A549 (cell line): ENCODE results near the gene SYNJ1. TPM values are rescaled to one million over a fixed set of nuclear protein-coding genes. Genes with fewer than 3 reads are reported as not detected.

Experiments used
- ATAC-seq, 2 experiments: fragments of 200-7000 bp in 1 of 2; fragments of >200 bp in 1 of 2; cut with Nextera tagmentation in 1 of 2; cut with Tn5 transposase in 1 of 2; 3 replicates each; pipeline versions ENCODE4 v1.8.0 to v1.9.1; 2018 to 2020; ENCODE audit warnings: mild to moderate bottlenecking in 1 of 2, moderate library complexity in 1 of 2
- CTCF ChIA-PET: fragments of 300-600 bp; sonication (Branson Sonifier 250); formaldehyde crosslinking; extraction: SDS; loops from one replicate; lab custom pipeline; 2021; ENCODE audit warnings: antibody characterized with exemption, inconsistent platforms; lab: Yijun Ruan, JAX
- POLR2A ChIA-PET: fragments of 350-600 bp; formaldehyde crosslinking; extraction: SDS; loops from one replicate; lab custom pipeline; 2021; ENCODE audit warnings: antibody characterized with exemption, inconsistent platforms; lab: Yijun Ruan, JAX
- DNase-seq, 2 experiments: peaks; one replicate each; pipeline versions ENCODE4 v3.0.0 to v3.0.0-alpha.2; 2011 to 2016; ENCODE audit warnings: low read depth in 1 of 2, low spot score in 1 of 2
- FAIRE-seq: peaks from 2 replicates; lab custom pipeline; 2011; peaks lifted over from hg19 to GRCh38; lab: Jason Lieb, UNC
- H3K27ac ChIP-seq, 2 experiments: fragments of >200 bp; sonication (Bioruptor Twin); formaldehyde crosslinking; 3 replicates each; pipeline ENCODE4 v1.5.1; 2016 to 2017
- H3K4me1 ChIP-seq: fragments of >200 bp; sonication (Bioruptor Twin); formaldehyde crosslinking; 3 replicates; pipeline ENCODE4 v1.6.1; 2016
- H3K4me2 ChIP-seq: fragments of >200 bp; sonication (Bioruptor Twin); formaldehyde crosslinking; 3 replicates; pipeline ENCODE4 v1.6.1; 2016
- H3K4me3 ChIP-seq: fragments of >200 bp; sonication (Bioruptor Twin); formaldehyde crosslinking; 3 replicates; pipeline ENCODE4 v1.5.1; 2016
- H3K9me3 ChIP-seq: fragments of >200 bp; sonication (Bioruptor Twin); formaldehyde crosslinking; 3 replicates; pipeline ENCODE4 v1.6.1; 2016
- CBX2 ChIP-seq: fragments of 200-600 bp; sonication (generic); IDR thresholded peaks from 2 replicates; pipeline ENCODE4 v1.6.1; 2016; ENCODE audit warnings: low read depth, mild to moderate bottlenecking, borderline replicate concordance
- CEBPB ChIP-seq, 2 experiments: fragments of >200 bp in 1 of 2; sonication (Bioruptor Twin) in 1 of 2; formaldehyde crosslinking in 1 of 2; IDR thresholded peaks; 2 replicates each; pipeline ENCODE4 v1.6.1; 2012 to 2016
- CHD4 ChIP-seq: fragments of 200-600 bp; sonication (generic); IDR thresholded peaks from 2 replicates; pipeline ENCODE4 v1.6.1; 2016; ENCODE audit warnings: antibody characterized with exemption, mild to moderate bottlenecking, borderline replicate concordance
- EP300 ChIP-seq, 2 experiments: fragments of >200 bp; sonication (Bioruptor Twin); formaldehyde crosslinking; IDR thresholded peaks; 2 replicates in 1 of 2; 3 replicates in 1 of 2; pipeline ENCODE4 v1.6.1; 2016 to 2017
- ESRRA ChIP-seq: fragments of 150-350 bp; IDR thresholded peaks from 2 replicates; pipeline ENCODE4 v1.6.1; 2014; ENCODE audit warnings: mild to moderate bottlenecking, low read length, borderline replicate concordance
- FOSB ChIP-seq: fragments of 250-450 bp; sonication (Bioruptor Pico); IDR thresholded peaks from 2 replicates; pipeline ENCODE4 v1.5.0; 2020; ENCODE audit warnings: mild to moderate bottlenecking, moderate library complexity
- FOSL2 ChIP-seq, 2 experiments: fragments of 450-650 bp in 1 of 2; fragments of >200 bp in 1 of 2; sonication (Bioruptor Twin) in 1 of 2; formaldehyde crosslinking; IDR thresholded peaks; 2 replicates each; pipeline versions ENCODE4 v1.5.0 to v1.6.1; 2016 to 2020; ENCODE audit warnings: mild to moderate bottlenecking in 1 of 2, moderate library complexity in 1 of 2
- GATA3 ChIP-seq: IDR thresholded peaks from 2 replicates; pipeline ENCODE4 v1.6.1; 2012; ENCODE audit warnings: borderline replicate concordance
- HEYL ChIP-seq: fragments of 250-450 bp; sonication (Bioruptor Pico); IDR thresholded peaks from 2 replicates; pipeline ENCODE4 v1.8.0; 2021; ENCODE audit warnings: mild to moderate bottlenecking, moderate library complexity
- HOXA7 ChIP-seq: fragments of 250-450 bp; sonication (Bioruptor Pico); IDR thresholded peaks from 2 replicates; pipeline ENCODE4 v1.5.0; 2020; ENCODE audit warnings: mild to moderate bottlenecking, moderate library complexity
- HOXB5 ChIP-seq: fragments of 250-450 bp; sonication (Bioruptor Pico); IDR thresholded peaks from 2 replicates; pipeline ENCODE4 v1.5.0; 2020; ENCODE audit warnings: mild to moderate bottlenecking, moderate library complexity
- KDM5A ChIP-seq: fragments of 200-600 bp; sonication (generic); IDR thresholded peaks from 2 replicates; pipeline ENCODE4 v1.6.1; 2016; ENCODE audit warnings: antibody characterized with exemption, mild to moderate bottlenecking
- NPAS2 ChIP-seq: fragments of 250-450 bp; sonication (Bioruptor Pico); IDR thresholded peaks from 2 replicates; pipeline ENCODE4 v1.8.0; 2022; ENCODE audit warnings: mild to moderate bottlenecking, moderate library complexity, borderline replicate concordance
- POLR2A ChIP-seq: IDR thresholded peaks from 2 replicates; pipeline ENCODE4 v1.6.1; 2012; ENCODE audit warnings: mild to moderate bottlenecking, low read length
- RARB ChIP-seq: fragments of 250-450 bp; sonication (Bioruptor Pico); IDR thresholded peaks from 2 replicates; pipeline ENCODE4 v1.8.0; 2021; ENCODE audit warnings: mild to moderate bottlenecking, moderate library complexity
- RCOR1 ChIP-seq: fragments of 150-350 bp; IDR thresholded peaks from 2 replicates; pipeline ENCODE4 v1.6.1; 2014; ENCODE audit warnings: antibody characterized with exemption, low read length, low read depth
- RNF2 ChIP-seq: fragments of 200-600 bp; sonication (generic); IDR thresholded peaks from 2 replicates; pipeline ENCODE4 v1.6.1; 2016; ENCODE audit warnings: low read depth, mild to moderate bottlenecking, antibody characterized with exemption, moderate library complexity, borderline replicate concordance
- SREBF2 ChIP-seq: fragments of 450-650 bp; IDR thresholded peaks from 2 replicates; pipeline ENCODE4 v1.6.1; 2014; ENCODE audit warnings: mild to moderate bottlenecking, moderate library complexity
- TP53 ChIP-seq: fragments of 250-450 bp; sonication (Bioruptor Pico); IDR thresholded peaks from 2 replicates; pipeline ENCODE4 v1.5.0; 2021; ENCODE audit warnings: mild to moderate bottlenecking, moderate library complexity
- ZNF302 ChIP-seq: fragments of 250-450 bp; sonication (Bioruptor Pico); IDR thresholded peaks from 2 replicates; pipeline ENCODE4 v1.9.0; 2021; ENCODE audit warnings: inconsistent platforms, mild to moderate bottlenecking, moderate library complexity
- WGBS: methylation state at CpG from one replicate; pipeline ENCODE4 v1.1.6; 2017; ENCODE audit errors: missing lambda C conversion rate; 5-methylcytosine and 5-hydroxymethylcytosine counted together
- polyA plus RNA-seq, 4 experiments: library from polyadenylated mRNA; depleted of rRNA in 3 of 4; stranded (reverse); fragments of >200 nt; fragmentation: RNase III in 1 of 4; extraction: RNeasy Plus Mini Kit Qiagen cat#74134 plus additional on column Dnase treatment in 1 of 4; gene quantifications; 2 replicates in 3 of 4; 3 replicates in 1 of 4; pipeline ENCODE4 v1.2.3, GENCODE V29; 2011 to 2017
- TF ChIP-seq, protein P1 (sequence below): IDR thresholded peaks from 2 replicates; pipeline ENCODE4 v1.6.1; 2012
- TF ChIP-seq, protein P2 (sequence below): fragments of 450-650 bp; IDR thresholded peaks from 2 replicates; pipeline ENCODE4 v1.6.1; 2014; ENCODE audit warnings: antibody characterized with exemption
- TF ChIP-seq, protein P3 (sequence below): fragments of 200-600 bp; sonication (generic); IDR thresholded peaks from 2 replicates; pipeline ENCODE4 v1.6.1; 2016; ENCODE audit warnings: antibody characterized with exemption, mild to moderate bottlenecking, moderate library complexity

SYNJ1 gene
- polyA plus RNA-seq, 2 of the 4 experiments (the other 2 are of a cell fraction): 2.3 to 3.8 TPM

DNA sequence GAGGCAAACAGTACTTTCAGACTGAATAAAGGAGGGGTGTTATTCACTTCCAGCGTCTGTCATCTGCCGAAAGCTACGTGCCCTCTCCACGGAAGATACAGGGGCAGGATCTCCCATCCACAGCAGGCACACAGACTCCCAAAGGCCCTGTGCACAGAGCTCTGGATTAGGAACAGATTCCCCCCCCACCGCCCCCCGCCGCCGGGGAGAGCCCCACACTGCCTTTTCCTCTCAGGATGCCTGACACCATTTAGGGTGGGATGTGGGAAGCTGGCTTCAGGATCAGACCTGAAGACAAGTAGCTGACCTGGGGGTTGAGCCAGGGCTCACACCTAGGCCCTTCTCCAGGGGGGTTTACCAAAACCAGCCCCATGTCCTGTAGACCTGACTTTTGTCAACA is 134.1 kb downstream of the SYNJ1 start:
- H3K4me1 ChIP-seq: peaks cover 14% of the 10 kb centered on the region; the same call in 2 of the 3 replicates
- no peak overlapping the region for H3K4me3 ChIP-seq
- 78% methylated on average over 4 of the region's 8 CpGs for WGBS
- no peak overlapping the region for H3K27ac ChIP-seq
- ATAC-seq (no peak), DNase-seq (no peak), FAIRE-seq (no peak)
- TF ChIP-seq FOSB (CRISPR knock-in tag) (no peak), GATA3 (no peak), CEBPB (IDR thresholded peaks at IDR 0.05) (no peak), RNF2 (no peak), EP300 (IDR thresholded peaks at IDR 0.05) (no peak), HOXA7 (CRISPR knock-in tag) (no peak), CHD4 (no peak), FOSL2 (IDR thresholded peaks at IDR 0.05) (no peak), FOSL2 (CRISPR knock-in tag; IDR thresholded peaks at IDR 0.05) (no peak), ESRRA (no peak), POLR2A (no peak), HOXB5 (CRISPR knock-in tag) (no peak), RCOR1 (no peak), CBX2 (no peak), ZNF302 (CRISPR knock-in tag) (no peak), RARB (CRISPR knock-in tag) (no peak)
- TF ChIP-seq, protein P1, sequence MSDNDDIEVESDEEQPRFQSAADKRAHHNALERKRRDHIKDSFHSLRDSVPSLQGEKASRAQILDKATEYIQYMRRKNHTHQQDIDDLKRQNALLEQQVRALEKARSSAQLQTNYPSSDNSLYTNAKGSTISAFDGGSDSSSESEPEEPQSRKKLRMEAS: no peak
- TF ChIP-seq, protein P2, sequence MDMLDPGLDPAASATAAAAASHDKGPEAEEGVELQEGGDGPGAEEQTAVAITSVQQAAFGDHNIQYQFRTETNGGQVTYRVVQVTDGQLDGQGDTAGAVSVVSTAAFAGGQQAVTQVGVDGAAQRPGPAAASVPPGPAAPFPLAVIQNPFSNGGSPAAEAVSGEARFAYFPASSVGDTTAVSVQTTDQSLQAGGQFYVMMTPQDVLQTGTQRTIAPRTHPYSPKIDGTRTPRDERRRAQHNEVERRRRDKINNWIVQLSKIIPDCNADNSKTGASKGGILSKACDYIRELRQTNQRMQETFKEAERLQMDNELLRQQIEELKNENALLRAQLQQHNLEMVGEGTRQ: no peak
- TF ChIP-seq, protein P3, sequence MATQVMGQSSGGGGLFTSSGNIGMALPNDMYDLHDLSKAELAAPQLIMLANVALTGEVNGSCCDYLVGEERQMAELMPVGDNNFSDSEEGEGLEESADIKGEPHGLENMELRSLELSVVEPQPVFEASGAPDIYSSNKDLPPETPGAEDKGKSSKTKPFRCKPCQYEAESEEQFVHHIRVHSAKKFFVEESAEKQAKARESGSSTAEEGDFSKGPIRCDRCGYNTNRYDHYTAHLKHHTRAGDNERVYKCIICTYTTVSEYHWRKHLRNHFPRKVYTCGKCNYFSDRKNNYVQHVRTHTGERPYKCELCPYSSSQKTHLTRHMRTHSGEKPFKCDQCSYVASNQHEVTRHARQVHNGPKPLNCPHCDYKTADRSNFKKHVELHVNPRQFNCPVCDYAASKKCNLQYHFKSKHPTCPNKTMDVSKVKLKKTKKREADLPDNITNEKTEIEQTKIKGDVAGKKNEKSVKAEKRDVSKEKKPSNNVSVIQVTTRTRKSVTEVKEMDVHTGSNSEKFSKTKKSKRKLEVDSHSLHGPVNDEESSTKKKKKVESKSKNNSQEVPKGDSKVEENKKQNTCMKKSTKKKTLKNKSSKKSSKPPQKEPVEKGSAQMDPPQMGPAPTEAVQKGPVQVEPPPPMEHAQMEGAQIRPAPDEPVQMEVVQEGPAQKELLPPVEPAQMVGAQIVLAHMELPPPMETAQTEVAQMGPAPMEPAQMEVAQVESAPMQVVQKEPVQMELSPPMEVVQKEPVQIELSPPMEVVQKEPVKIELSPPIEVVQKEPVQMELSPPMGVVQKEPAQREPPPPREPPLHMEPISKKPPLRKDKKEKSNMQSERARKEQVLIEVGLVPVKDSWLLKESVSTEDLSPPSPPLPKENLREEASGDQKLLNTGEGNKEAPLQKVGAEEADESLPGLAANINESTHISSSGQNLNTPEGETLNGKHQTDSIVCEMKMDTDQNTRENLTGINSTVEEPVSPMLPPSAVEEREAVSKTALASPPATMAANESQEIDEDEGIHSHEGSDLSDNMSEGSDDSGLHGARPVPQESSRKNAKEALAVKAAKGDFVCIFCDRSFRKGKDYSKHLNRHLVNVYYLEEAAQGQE: no peak
- H3K4me2 ChIP-seq: no peak overlapping the region
- ChIA-PET CTCF (interaction anchor here (1.2 to 1.5 kb wide), 2 partner anchors 190 to 192 kb away, joined by 3 to 5 read pairs; no protein-coding TSS in a partner anchor), POLR2A (no interaction called here)
- H3K9me3 ChIP-seq: no peaks in the 10 kb centered on the region

DNA sequence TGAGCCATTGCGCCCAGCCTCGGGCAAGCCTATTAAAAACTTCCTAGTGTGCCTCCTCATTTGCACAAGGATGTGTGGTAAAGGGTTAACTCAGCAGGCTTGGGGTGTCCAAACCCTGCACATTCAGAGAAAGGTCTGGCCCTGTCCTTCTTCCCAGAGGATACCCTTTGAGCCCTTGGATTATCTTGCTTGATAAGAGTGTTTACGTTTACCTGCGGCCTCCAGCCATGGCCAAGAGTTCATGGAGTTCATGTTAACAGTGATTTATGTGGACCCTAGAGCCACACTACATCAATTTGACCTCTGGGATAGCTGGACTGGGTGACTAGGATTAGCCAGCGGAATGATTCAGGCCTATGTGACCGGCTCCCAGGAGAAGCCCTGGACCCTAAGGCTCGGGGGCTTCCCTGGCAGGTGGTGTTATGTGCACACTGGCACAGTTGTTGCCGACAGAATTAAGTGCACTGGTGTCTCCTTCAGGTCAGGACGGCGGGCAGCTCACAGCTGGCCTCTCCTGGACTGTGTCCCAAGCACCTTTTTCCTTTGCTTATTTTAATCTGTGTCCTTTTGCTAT is 134.8 kb downstream of the SYNJ1 start:
- no peak for ATAC-seq
- Histone ChIP-seq H3K9me3 (no peaks in the 10 kb centered on the region), H3K4me1 (peaks cover 14% of the 10 kb centered on the region; the same call in 2 of the 3 replicates), H3K4me2 (no peak overlapping the region), H3K27ac (no peak overlapping the region), H3K4me3 (no peak overlapping the region)
- ChIA-PET CTCF (interaction anchor here (1.2 kb wide), 1 partner anchor 190 kb away, joined by 3 read pairs; no protein-coding TSS in a partner anchor), POLR2A (no interaction called here)
- no peak for FAIRE-seq
- WGBS: 72% methylated on average over 5 of the region's 10 CpGs
- DNase-seq: no peak
- no peak for TF ChIP-seq FOSL2 (IDR thresholded peaks at IDR 0.05)
- TF ChIP-seq FOSL2 (CRISPR knock-in tag; IDR thresholded peaks at IDR 0.05): no peak

DNA sequence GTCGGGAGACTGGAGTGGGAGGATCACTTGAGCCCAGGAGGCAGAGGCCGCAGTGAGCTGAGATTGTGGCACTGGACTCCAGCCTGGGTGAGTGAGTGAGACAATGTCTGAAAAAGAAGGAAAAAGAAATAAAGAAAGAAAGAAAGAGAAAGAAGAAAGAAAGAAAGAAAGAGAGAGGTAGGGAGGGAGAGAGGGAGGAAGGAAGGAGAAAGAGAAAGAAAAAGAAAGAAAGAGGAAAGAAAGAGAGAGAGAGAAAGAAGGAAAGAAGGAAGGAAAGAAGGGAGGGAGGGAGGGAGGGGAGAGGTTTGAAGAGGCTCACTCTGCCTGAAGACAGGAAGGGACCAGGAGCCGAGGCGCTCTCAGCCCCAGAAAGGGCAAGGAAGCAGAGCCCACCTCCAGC is 137.7 kb downstream of the SYNJ1 start:
- CTCF ChIA-PET: interaction anchor here (1.2 kb wide), 1 partner anchor 11 kb away, joined by 4 read pairs; no protein-coding TSS in a partner anchor
- FAIRE-seq (no peak), ATAC-seq (no peak), DNase-seq (no peak)
- Histone ChIP-seq H3K4me3 (no peak overlapping the region), H3K27ac (no peak overlapping the region), H3K4me1 (no peaks in the 10 kb centered on the region), H3K4me2 (no peak overlapping the region), H3K9me3 (no peaks in the 10 kb centered on the region)
- POLR2A ChIA-PET: no interaction called here
- 69% methylated on average over 4 of the region's 4 CpGs for WGBS
- TF ChIP-seq, protein P2: no peak
- TF ChIP-seq HEYL (no peak), SREBF2 (no peak), NPAS2 (CRISPR knock-in tag) (no peak), KDM5A (no peak), EP300 (IDR thresholded peaks at IDR 0.05) (no peak), RARB (CRISPR knock-in tag) (no peak), TP53 (CRISPR knock-in tag) (no peak)
- TF ChIP-seq, protein P3: no peak
